Loucy (cell line): ENCODE results near the gene CNTN5.

Experiments
- H2AFZ ChIP-seq: fragments of 200-600 bp; sonication (generic); 2 replicates; pipeline ENCODE4 v1.6.0; 2016; ENCODE audit warnings: antibody characterized with exemption, mild to moderate bottlenecking, low read length, moderate library complexity
- H3F3A ChIP-seq: fragments of 200-600 bp; 2 replicates; pipeline ENCODE4 v1.6.0; 2016; ENCODE audit warnings: antibody characterized with exemption, low read depth, mild to moderate bottlenecking
- H3K27me3 ChIP-seq: fragments of 200-600 bp; sonication (generic); 2 replicates; pipeline ENCODE4 v1.6.1; 2014; ENCODE audit warnings: low read length, mild to moderate bottlenecking; ENCODE audit not compliant: insufficient read depth, poor library complexity, severe bottlenecking
- H3K36me3 ChIP-seq: fragments of 200-600 bp; sonication (generic); 2 replicates; pipeline ENCODE4 v1.6.1; 2016; ENCODE audit warnings: low read length; ENCODE audit not compliant: insufficient read depth
- H3K4me1 ChIP-seq: fragments of 200-600 bp; sonication (generic); 2 replicates; pipeline ENCODE4 v1.5.1; 2014; ENCODE audit warnings: low read length, mild to moderate bottlenecking; ENCODE audit not compliant: insufficient read depth, poor library complexity, severe bottlenecking
- H3K4me2 ChIP-seq: fragments of 200-600 bp; sonication (generic); 2 replicates; pipeline ENCODE4 v1.6.0; 2014; ENCODE audit warnings: antibody characterized with exemption, low read length, low read depth, mild to moderate bottlenecking; ENCODE audit not compliant: poor library complexity, severe bottlenecking
- H3K4me3 ChIP-seq: fragments of 200-600 bp; sonication (generic); 2 replicates; pipeline ENCODE4 v1.5.1; 2014; ENCODE audit warnings: low read length, mild to moderate bottlenecking, mixed read lengths; ENCODE audit not compliant: poor library complexity, severe bottlenecking
- H3K79me2 ChIP-seq: fragments of 200-600 bp; sonication (generic); 2 replicates; pipeline ENCODE4 v1.6.1; 2014; ENCODE audit warnings: low read length; ENCODE audit not compliant: insufficient read depth
- H3K9ac ChIP-seq: fragments of 200-600 bp; sonication (generic); 2 replicates; pipeline ENCODE4 v1.6.0; 2014; ENCODE audit warnings: mild to moderate bottlenecking, low read depth, low read length, moderate library complexity; ENCODE audit not compliant: poor library complexity, severe bottlenecking
- H3K9me2 ChIP-seq: fragments of 200-600 bp; sonication (generic); replicated peaks from 2 replicates; pipeline ENCODE4 v1.6.1; 2016; ENCODE audit warnings: low read depth, low read length, mixed read lengths
- H3K9me3 ChIP-seq: fragments of 200-600 bp; sonication (generic); 2 replicates; pipeline ENCODE4 v1.6.1; 2014; ENCODE audit warnings: mild to moderate bottlenecking, antibody characterized with exemption, low read length, low read depth; ENCODE audit not compliant: insufficient read depth
- H4K20me1 ChIP-seq: fragments of 200-600 bp; sonication (generic); 2 replicates; pipeline ENCODE4 v1.6.0; 2014; ENCODE audit warnings: antibody characterized with exemption, low read length, mild to moderate bottlenecking; ENCODE audit not compliant: insufficient read depth, poor library complexity, severe bottlenecking
- EZH2phosphoT487 ChIP-seq: fragments of 200-600 bp; IDR thresholded peaks from 2 replicates; pipeline ENCODE4 v1.6.1; 2018; ENCODE audit warnings: antibody characterized with exemption, mild to moderate bottlenecking, moderate library complexity, borderline replicate concordance
- TF ChIP-seq, protein P1 (sequence below): fragments of 200-600 bp; sonication (generic); conservative IDR thresholded peaks from 2 replicates; pipeline ENCODE4 v1.5.1; 2014; ENCODE audit warnings: mild to moderate bottlenecking, antibody characterized with exemption, low read length

CNTN5 gene

DNA sequence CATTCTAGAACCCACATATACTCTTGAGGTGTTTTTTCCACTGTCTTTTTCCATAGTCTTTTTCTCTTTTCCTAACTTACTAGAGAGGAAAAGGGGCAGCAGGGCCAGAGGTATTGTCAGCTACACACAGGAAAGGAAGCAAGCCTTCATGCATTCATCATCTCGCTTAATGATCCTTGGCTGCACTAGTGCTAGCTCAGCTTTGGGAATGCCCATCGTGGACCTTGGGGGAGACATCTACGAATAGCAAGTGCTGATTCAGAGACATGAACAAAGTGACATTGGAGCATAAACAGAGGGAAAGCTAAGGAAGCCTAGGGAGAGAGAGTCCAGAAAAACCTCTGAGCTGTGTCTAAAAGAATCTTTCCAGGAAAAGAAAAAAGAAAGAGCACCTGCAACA lies 1200.1 kb downstream of the CNTN5 start:
- Histone ChIP-seq H3K9me2 (no peaks in the 10 kb centered on the region), H2AFZ (no peak overlapping the region), H3K36me3 (no peaks in the 10 kb centered on the region), H3K9ac (no peak overlapping the region), H3K27me3 (no peaks in the 10 kb centered on the region), H3K9me3 (no peaks in the 10 kb centered on the region), H3K4me3 (no peak overlapping the region), H3K4me1 (no peaks in the 10 kb centered on the region), H3K4me2 (no peak overlapping the region), H3F3A (no peaks in the 10 kb centered on the region), H4K20me1 (no peaks in the 10 kb centered on the region), H3K79me2 (no peaks in the 10 kb centered on the region)
- TF ChIP-seq EZH2phosphoT487 = no peak
- TF ChIP-seq, protein P1, sequence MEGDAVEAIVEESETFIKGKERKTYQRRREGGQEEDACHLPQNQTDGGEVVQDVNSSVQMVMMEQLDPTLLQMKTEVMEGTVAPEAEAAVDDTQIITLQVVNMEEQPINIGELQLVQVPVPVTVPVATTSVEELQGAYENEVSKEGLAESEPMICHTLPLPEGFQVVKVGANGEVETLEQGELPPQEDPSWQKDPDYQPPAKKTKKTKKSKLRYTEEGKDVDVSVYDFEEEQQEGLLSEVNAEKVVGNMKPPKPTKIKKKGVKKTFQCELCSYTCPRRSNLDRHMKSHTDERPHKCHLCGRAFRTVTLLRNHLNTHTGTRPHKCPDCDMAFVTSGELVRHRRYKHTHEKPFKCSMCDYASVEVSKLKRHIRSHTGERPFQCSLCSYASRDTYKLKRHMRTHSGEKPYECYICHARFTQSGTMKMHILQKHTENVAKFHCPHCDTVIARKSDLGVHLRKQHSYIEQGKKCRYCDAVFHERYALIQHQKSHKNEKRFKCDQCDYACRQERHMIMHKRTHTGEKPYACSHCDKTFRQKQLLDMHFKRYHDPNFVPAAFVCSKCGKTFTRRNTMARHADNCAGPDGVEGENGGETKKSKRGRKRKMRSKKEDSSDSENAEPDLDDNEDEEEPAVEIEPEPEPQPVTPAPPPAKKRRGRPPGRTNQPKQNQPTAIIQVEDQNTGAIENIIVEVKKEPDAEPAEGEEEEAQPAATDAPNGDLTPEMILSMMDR = no peak

DNA sequence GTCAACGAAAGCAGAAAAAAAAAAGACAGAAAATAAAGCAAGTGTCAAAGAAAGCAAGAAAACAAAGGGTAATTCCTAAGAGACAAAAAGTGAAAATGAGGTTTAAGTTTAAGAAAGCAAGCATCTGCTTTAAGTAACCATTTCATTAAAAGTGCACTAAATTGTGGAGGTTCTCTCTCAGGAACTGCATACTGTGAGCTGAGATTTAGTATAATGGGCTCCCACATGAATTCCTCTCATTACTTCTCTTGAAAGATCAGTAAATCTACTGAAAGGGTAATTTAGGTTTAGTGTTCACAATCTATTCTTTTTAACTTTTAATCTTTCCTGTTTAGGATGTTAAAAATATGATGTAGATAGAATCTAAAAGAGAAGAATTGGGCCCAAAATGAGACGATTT lies 1201.0 kb downstream of the CNTN5 start:
- Histone ChIP-seq H3K36me3 (no peaks in the 10 kb centered on the region), H3K4me3 (no peak overlapping the region), H3K4me1 (no peaks in the 10 kb centered on the region), H3K27me3 (no peaks in the 10 kb centered on the region), H3F3A (no peaks in the 10 kb centered on the region), H3K4me2 (no peak overlapping the region), H3K9ac (no peak overlapping the region), H3K9me2 (no peaks in the 10 kb centered on the region), H2AFZ (no peak overlapping the region), H3K9me3 (no peaks in the 10 kb centered on the region), H4K20me1 (no peaks in the 10 kb centered on the region), H3K79me2 (no peaks in the 10 kb centered on the region)
- no peak for TF ChIP-seq EZH2phosphoT487
- TF ChIP-seq, protein P1 = no peak

DNA sequence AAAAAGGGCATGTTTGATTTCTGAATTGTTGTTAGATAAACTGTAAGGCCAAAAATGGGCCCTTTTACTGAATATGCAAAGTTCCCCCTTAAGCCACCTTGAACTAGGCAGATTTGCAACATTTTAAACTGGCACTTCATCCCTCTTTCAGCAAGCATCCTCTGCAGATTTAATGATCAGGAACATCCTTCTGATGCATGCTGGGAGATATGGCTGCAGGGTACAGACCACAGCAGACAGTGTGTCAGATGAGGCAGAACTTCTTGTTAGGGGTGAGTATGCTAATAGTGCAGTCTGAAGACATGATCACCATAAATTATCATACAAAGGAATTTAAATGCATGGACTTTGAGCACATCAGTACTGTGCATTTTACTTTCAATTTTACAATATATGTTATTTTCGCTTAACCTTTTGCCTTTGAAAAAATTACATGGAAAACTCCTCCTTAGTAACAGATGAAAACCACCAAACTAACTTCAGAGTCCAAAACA lies 1203.8 kb downstream of the CNTN5 start:
- H3K36me3 ChIP-seq = no peaks in the 10 kb centered on the region
- TF ChIP-seq, protein P1 = no peak
- no peak for TF ChIP-seq EZH2phosphoT487
- H3K9me2 ChIP-seq = no peaks in the 10 kb centered on the region
- H3F3A ChIP-seq = no peaks in the 10 kb centered on the region
- H3K79me2 ChIP-seq = no peaks in the 10 kb centered on the region
- no peaks in the 10 kb centered on the region for H3K4me1 ChIP-seq
- no peaks in the 10 kb centered on the region for H4K20me1 ChIP-seq
- H3K4me3 ChIP-seq = no peak overlapping the region
- H3K27me3 ChIP-seq = no peaks in the 10 kb centered on the region
- H3K9ac ChIP-seq = no peak overlapping the region
- H3K4me2 ChIP-seq = no peak overlapping the region
- no peaks in the 10 kb centered on the region for H3K9me3 ChIP-seq
- no peak overlapping the region for H2AFZ ChIP-seq
